ENCODE measurements around the gene NTRK1. TPM values are rescaled to one million over a fixed set of nuclear protein-coding genes. Genes with fewer than 3 reads are reported as not detected.

NTRK1 gene
- total RNA-seq, 1 experiment from 2014 or later = 0.24 TPM

- Histone ChIP-seq H3K4ac (ENCODE audit: low read depth, low read length) (no peak overlapping the region), H3K79me1 (ENCODE audit: insufficient read depth, low read depth, low read length, poor library complexity, severe bottlenecking) (no peaks in the 10 kb centered on the region), H3K9ac (ENCODE audit: extremely low read depth, insufficient read length, low read length) (no peak overlapping the region), H3K79me2 (ENCODE audit: insufficient read depth, low read length) (no peaks in the 10 kb centered on the region), H3K56ac (ENCODE audit: insufficient read length, low read depth, low read length) (no peak overlapping the region), H3T11ph (ENCODE audit: low read length) (no peak overlapping the region), H4K91ac (ENCODE audit: insufficient read length, low read depth, low read length) (no peak overlapping the region), H3K18ac (ENCODE audit: insufficient read length, low read depth, low read length) (no peak overlapping the region), H3K27me3 (ENCODE audit: insufficient read depth, low read length) (peaks cover 11% of the 10 kb centered on the region; the same call in 1 of the 2 replicates), H3K27ac (ENCODE audit: insufficient read length, low read depth, low read length) (no peak overlapping the region), H2AFZ (ENCODE audit: low read length) (no peak overlapping the region), H4K20me1 (ENCODE audit: control insufficient read depth, insufficient read depth, insufficient read length) (no peaks in the 10 kb centered on the region), H3K23me2 (ENCODE audit: insufficient read length, low read depth, low read length, poor library complexity, severe bottlenecking) (peaks cover 5% of the 10 kb centered on the region), H3K4me2 (ENCODE audit: insufficient read depth, insufficient read length, low read length) (no peak overlapping the region), H2BK5ac (ENCODE audit: insufficient read length, low read length) (no peak overlapping the region), H3K9me3 (ENCODE audit: control insufficient read depth, low read depth, low read length) (no peaks in the 10 kb centered on the region), H2BK120ac (ENCODE audit: low read depth, low read length, poor library complexity, severe bottlenecking) (no peak overlapping the region), H4K5ac (ENCODE audit: insufficient read length, low read depth, low read length) (no peak overlapping the region), H4K8ac (replicated peaks; ENCODE audit: insufficient read length, low read depth, low read length) (no peak overlapping the region), H2BK15ac (ENCODE audit: low read depth, low read length) (no peak overlapping the region), H2BK12ac (ENCODE audit: insufficient read length, low read depth, low read length) (no peak overlapping the region), H2BK20ac (ENCODE audit: low read depth, low read length, poor library complexity, severe bottlenecking) (no peak overlapping the region), H3K23ac (ENCODE audit: insufficient read length, low read depth, low read length) (no peak overlapping the region), H3K4me1 (ENCODE audit: insufficient read depth, low read length) (no peaks in the 10 kb centered on the region), H2AK5ac (ENCODE audit: insufficient read length, low read length) (no peak overlapping the region), H3K14ac (ENCODE audit: insufficient read depth, low read length) (no peak overlapping the region)
- H3K4me1 Mint-ChIP-seq = peaks cover 19 to 32% of the 10 kb centered on the region in 2 experiments
- DNase-seq = no peak
- no peak overlapping the region for H3K4me3 Mint-ChIP-seq
- no peak overlapping the region for H3K27ac Mint-ChIP-seq
- H3K36me3 Mint-ChIP-seq (ENCODE audit: insufficient read depth in 1 of 3, low read depth in 3 of 3) = peaks cover 2 to 7% (median 4%) of the 10 kb centered on the region in 3 experiments; a peak in 3 of 7 replicates
- WGBS (ENCODE audit: extremely low coverage, insufficient read length, low lambda C conversion rate) = no CpG with 5 or more reads among the region's 10 CpGs
- H3K27me3 Mint-ChIP-seq (ENCODE audit: low read depth) = peaks cover 81% of the 10 kb centered on the region
- TF ChIP-seq CTCF (conservative IDR thresholded peaks at IDR 0.05) = no peak
- no peaks in the 10 kb centered on the region; a peak in 2 of 5 replicates for H3K9me3 Mint-ChIP-seq
Measured at GRCh38 chr1:156815961-156816422, 44.7 kb upstream of the NTRK1 start.

All from H9 (cell line).